Activated CD4-positive, alpha-beta T cell treated with anti-CD3 and anti-CD28 coated beads, Interleukin-2, amount 50 U/mL, for 24 hours (primary cell): Measurements from ENCODE around the gene ELK3.
"Not testable (repeated sequence)": the region's sequence is repeated elsewhere in the genome, so short reads cannot be mapped to it uniquely, and the experiment has no call there.

Experiments
- DNase-seq, 2 donors: peaks; one replicate each; pipeline ENCODE4 v3.0.0-alpha.2; 2020; ENCODE audit warnings: low read depth in 1 of 2, low spot score in 1 of 2

Gene ELK3

DNA sequence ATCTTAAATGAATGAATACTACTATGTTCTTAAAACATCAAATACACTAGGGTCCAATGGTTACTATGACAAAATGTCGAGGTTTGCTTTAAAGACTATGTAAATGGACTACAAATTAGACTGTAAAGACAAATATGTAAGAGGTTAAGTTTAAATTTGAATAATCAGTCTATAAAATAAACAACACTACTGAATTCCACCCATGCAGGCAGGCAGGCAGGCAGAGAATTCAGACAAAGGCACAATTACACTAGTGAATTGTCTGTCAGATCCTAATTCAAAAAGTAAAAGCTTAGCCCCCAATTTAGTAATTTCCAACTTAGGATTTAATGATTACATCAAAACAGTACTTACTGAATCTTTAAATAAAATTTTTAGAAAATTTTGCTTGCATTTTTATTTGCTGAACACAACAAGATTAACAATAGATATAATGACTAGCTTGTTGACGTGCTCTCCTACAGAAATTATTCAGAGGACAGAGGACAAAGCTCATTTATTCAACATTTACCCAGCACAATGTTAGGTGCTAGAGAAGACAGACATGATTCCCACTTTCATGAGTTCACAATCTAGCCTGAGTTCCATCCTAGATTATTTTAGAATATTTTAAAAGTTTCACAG, 108.6 kb downstream of the ELK3 start:
- no peak for DNase-seq

DNA sequence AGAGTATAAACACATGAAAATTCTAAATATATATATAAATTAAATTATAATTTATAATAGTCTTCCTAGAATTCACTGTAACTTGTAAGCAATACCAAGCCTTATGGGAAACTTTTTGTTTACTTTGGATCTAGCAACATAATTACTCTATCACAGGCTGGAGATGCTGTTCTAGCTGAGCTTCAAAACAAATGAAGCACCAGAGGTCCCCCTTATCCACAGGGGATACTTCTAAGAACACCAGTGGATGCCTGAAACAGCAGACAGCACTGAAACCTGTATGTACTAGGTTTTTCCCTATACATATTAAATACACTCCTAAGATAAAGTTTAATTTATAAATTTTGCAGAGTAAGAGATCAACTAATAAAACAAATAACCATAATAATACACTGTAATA, 109.5 kb downstream of the ELK3 start:
- no peak for DNase-seq

DNA sequence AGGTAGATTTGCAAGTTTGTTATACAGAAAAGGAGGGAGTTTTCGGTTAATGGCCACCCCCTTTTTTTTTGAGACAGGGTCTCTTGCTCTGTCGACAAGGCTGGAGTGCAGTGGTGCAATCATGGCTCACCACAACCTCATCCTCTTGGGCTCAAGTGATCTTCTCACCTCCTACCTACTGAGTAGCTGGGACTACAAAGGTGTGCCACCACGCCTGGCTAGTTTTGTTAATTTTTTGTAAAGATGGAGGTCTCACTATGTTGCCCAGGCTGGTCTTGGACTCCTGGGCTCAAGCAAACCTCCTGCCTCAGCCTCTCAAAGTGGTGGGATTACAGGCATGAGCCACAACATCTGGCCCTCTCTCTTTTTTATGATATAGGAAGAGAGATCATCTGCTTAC, 111.5 kb downstream of the ELK3 start:
- DNase-seq = no peak

DNA sequence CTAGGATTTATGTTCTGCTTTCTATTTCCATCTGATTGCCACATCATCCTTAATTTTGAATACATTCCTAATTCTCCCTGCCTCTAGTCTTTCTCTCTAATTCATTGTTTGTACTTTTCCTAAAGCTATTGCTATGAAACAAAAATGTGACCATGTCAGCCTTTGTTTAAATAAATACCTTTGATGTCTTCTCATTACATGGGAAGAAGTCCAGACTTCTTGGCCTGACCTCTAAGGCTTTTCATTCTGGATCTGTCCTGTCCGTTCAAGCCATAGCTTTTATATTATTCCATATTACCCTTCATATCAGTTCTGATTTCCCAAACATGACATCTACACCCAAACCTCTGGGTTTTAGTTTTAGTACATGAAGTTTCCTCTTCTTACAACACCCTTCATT, 114.7 kb downstream of the ELK3 start:
- DNase-seq = no peak

DNA sequence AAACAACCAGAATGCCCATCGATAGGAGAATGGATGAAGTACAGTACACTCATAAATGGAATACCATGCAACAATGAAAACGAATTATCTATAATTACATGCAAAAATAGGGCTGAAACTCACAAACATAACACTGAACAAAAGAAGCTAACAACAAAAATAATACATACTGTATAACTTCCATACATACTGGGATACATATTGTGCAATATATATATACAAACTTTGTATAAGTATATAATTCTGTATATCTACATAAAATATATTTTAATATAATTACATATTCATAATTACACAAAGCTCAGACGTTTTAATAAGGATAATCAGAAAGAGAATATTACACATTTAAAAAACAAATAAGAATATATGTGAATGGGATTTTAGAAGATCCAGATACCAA, 115.9 kb downstream of the ELK3 start:
- DNase-seq = no peak

DNA sequence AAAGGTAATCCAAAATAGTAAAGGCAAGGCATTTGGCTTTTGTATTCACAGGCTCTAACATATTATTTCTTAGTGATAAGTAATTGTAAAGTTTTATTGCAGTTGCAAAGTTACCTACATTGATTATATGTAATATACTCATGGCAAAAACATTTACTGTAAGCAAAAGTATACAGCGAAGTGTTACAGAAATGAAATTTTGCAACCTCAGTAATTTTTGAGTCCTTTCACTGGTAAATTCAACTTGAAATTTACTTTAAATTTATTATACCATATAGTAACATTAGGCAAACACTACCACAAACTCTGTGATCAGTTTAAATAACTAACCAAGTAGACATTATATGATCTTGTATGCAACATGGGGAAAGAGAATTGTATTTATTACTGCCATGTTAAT, 117.0 kb downstream of the ELK3 start:
- DNase-seq = no peak

DNA sequence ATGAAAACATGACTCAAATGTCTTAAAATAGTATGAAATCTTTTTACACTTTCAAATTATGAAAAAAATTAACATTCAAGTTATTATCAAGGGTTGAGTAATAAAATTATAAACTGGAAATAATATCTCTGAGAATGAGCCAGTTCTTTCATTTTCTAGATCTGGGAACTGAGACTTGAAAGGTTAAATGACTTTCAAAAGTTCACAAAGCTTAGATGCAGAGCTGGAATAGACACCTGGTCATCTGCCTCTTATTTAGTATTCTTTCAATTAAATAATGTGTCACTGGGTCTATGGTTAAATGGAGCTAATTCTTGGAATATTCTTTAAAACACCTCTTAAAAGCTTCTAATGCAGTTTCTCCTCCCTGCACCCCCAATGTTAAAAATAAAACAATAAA, 119.4 kb downstream of the ELK3 start:
- no peak for DNase-seq

DNA sequence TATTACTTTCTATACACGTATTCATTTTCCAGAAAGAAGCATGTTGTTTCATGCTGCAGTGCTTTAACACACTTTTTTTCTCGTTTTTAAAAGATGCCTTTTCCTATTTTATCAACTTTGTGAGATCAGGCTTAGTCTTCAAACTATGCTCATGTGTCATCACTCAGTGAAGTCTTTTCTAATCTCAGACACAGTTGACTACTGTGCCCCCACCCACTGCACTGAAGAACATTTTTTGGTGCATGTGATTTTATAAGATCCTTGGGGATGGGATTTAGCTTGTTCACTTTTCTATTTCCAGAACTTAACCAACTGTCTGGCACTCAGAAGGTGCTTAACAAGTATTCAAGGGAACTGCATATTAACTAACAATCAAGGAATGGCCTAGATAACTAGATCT, 120.5 kb downstream of the ELK3 start:
- DNase-seq = no peak

DNA sequence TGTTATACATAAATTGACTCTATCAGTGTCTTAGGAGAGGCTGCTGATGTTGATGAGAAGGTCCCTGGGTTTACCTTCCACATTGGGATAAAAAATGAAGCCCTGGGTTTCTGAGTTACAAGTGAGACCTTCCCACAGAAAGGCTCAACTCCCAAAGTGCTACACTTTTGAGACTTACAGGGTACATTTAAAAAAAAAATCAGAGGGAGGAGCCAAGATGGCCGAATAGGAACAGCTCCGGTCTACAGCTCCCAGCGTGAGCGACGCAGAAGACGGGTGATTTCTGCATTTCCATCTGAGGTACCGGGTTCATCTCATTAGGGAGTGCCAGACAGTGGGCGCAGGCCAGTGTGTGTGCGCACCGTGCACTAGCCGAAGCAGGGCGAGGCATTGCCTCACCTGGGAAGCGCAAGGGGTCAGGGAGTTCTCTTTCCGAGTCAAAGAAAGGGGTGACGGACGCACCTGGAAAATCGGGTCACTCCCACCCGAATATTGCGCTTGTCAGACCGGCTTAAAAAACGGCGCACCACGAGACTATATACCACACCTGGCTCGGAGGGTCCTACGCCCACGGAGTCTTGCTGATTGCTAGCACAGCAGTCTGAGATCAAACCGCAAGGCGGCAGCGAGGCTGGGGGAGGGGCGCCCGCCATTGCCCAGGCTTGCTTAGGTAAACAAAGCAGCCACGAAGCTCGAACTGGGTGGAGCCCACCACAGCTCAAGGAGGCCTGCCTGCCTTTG, 121.7 kb downstream of the ELK3 start:
- peak in 1 of 2 donors; percentile 4 for DNase-seq

DNA sequence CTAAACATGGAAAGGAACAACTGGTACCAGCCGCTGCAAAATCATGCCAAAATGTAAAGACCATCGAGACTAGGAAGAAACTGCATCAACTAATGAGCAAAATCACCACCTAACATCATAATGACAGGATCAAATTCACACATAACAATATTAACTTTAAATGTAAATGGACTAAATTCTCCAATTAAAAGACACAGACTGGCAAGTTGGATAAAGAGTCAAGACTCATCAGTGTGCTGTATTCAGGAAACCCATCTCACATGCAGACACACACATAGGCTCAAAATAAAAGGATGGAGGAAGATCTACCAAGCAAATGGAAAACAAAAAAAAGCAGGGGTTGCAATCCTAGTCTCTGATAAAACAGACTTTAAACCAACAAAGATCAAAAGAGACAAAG, 123.6 kb downstream of the ELK3 start:
- DNase-seq = not testable (repeated sequence)
